Upper lobe of right lung (tissue), 1 donor: Measurements from ENCODE around the gene CERS6. TPM values are rescaled to one million over a fixed set of nuclear protein-coding genes. Genes with fewer than 3 reads are reported as not detected.

Experiments used
- ATAC-seq: fragments of 200-7000 bp; cut with Tn5 transposase; one replicate; pipeline ENCODE4 v1.9.1; 2020; ENCODE audit warnings: mild to moderate bottlenecking, moderate library complexity
- DNase-seq: peaks from one replicate; pipeline ENCODE4 v3.0.0-alpha.2; 2020
- H3K27ac ChIP-seq: fragments of 200-600 bp; one replicate; pipeline ENCODE4 v1.8.0; 2022
- H3K27me3 ChIP-seq: fragments of 200-600 bp; one replicate; pipeline ENCODE4 v1.8.0; 2022; ENCODE audit warnings: mild to moderate bottlenecking
- H3K36me3 ChIP-seq: fragments of 200-600 bp; one replicate; pipeline ENCODE4 v1.8.0; 2022
- H3K4me1 ChIP-seq: fragments of 200-600 bp; one replicate; pipeline ENCODE4 v1.8.0; 2022
- H3K4me3 ChIP-seq: fragments of 200-600 bp; one replicate; pipeline ENCODE4 v1.8.0; 2022; ENCODE audit warnings: mild to moderate bottlenecking
- H3K9me3 ChIP-seq: fragments of 200-600 bp; one replicate; pipeline ENCODE4 v1.8.0; 2022
- intact Hi-C: fragments of 100-400 bp; cut with DNase I; formaldehyde crosslinking; loops from one replicate; pipeline ENCODE4 v1.11.0; 2022
- total RNA-seq: library from RNA; stranded (reverse); fragmentation: NEBNext Ultra II Directional; extraction: Animal tissue kit (Norgen Biotek cat#: 25700); gene quantifications from one replicate; pipeline ENCODE4 v1.2.1, GENCODE V29; 2021
- TF ChIP-seq, protein P1 (sequence below): fragments of 200-600 bp; IDR thresholded peaks from one replicate; pipeline ENCODE4 v1.8.0; 2022; ENCODE audit warnings: antibody characterized with exemption
- donor health status: DM: no; HTN: yes; CAD: no; lungs with severe emphysema.

The CERS6 gene
- total RNA-seq, 1 donor from 2014 or later: 17.8 TPM

DNA sequence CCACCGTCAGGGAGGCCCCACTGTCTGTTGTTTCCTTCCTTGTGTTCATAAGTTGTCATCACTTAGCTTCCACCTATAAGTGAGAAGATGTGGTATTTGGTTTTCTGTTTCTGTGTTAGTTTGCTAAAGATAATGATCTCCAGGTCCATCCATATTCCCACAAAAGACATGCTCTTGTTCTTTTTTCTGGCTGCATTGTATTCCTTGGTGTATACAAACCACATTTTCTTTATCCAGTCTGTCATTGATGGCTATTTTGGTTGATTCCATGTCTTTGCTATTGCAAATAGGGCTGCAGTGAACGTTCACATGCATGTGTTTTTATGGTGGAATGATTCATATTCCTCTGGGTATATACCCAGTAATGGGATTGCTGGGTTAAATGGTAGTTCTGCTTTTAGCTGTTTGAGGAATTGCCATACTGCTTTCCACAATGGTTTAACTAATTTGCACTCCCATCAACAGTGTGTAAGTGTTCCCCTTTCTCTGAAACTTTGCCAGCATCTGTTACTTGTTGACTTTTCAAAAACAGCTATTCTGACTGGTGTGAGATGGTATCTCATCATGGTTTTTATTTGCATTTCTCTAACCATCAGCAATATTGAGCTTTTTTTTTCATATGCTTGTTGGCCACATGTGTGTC lies 189.7 kb downstream of the CERS6 start:
- Histone ChIP-seq H3K4me3 (no peak overlapping the region), H3K27me3 (no peaks in the 10 kb centered on the region), H3K4me1 (peaks cover 3% of the 10 kb centered on the region), H3K36me3 (no peaks in the 10 kb centered on the region), H3K9me3 (no peaks in the 10 kb centered on the region), H3K27ac (no peak overlapping the region)
- intact Hi-C loops: no loop called here
- TF ChIP-seq, protein P1, sequence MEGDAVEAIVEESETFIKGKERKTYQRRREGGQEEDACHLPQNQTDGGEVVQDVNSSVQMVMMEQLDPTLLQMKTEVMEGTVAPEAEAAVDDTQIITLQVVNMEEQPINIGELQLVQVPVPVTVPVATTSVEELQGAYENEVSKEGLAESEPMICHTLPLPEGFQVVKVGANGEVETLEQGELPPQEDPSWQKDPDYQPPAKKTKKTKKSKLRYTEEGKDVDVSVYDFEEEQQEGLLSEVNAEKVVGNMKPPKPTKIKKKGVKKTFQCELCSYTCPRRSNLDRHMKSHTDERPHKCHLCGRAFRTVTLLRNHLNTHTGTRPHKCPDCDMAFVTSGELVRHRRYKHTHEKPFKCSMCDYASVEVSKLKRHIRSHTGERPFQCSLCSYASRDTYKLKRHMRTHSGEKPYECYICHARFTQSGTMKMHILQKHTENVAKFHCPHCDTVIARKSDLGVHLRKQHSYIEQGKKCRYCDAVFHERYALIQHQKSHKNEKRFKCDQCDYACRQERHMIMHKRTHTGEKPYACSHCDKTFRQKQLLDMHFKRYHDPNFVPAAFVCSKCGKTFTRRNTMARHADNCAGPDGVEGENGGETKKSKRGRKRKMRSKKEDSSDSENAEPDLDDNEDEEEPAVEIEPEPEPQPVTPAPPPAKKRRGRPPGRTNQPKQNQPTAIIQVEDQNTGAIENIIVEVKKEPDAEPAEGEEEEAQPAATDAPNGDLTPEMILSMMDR: no peak
- ATAC-seq (no peak), DNase-seq (no peak)

DNA sequence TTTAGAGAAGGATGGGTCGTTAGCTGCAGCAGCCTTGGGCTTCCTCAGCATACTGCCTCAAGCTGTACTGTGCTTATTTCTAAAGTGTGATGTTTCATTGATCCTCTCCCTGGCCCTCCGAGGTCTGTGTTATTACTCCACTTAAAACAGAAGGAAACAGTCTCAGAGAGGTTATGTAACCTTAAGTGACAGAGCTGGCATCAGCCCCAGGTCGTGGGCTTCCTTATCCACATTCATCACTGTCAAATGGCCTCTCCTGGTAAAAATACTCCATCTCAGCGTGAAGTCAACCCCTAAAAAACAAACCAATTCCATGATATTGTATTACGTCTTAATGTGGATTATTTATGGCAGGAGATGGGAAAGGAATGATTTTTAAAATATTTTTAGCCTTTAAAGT lies 193.0 kb downstream of the CERS6 start:
- H3K36me3 ChIP-seq: no peaks in the 10 kb centered on the region
- peak; percentile 75 for ATAC-seq
- no peak overlapping the region for H3K27ac ChIP-seq
- H3K4me1 ChIP-seq: peaks cover 3% of the 10 kb centered on the region
- TF ChIP-seq, protein P1: no peak
- DNase-seq: no peak
- no peak overlapping the region for H3K4me3 ChIP-seq
- no peaks in the 10 kb centered on the region for H3K9me3 ChIP-seq
- intact Hi-C loops: no loop called here
- no peaks in the 10 kb centered on the region for H3K27me3 ChIP-seq

GRCh38 chr2:168649562-168649961 lies 193.5 kb downstream of the CERS6 start:
- Histone ChIP-seq H3K36me3 (no peaks in the 10 kb centered on the region), H3K9me3 (no peaks in the 10 kb centered on the region), H3K4me1 (peaks cover 3% of the 10 kb centered on the region), H3K27ac (no peak overlapping the region), H3K4me3 (no peak overlapping the region), H3K27me3 (no peaks in the 10 kb centered on the region)
- intact Hi-C loops: no loop called here
- TF ChIP-seq, protein P1: no peak
- DNase-seq (no peak), ATAC-seq (no peak)

DNA sequence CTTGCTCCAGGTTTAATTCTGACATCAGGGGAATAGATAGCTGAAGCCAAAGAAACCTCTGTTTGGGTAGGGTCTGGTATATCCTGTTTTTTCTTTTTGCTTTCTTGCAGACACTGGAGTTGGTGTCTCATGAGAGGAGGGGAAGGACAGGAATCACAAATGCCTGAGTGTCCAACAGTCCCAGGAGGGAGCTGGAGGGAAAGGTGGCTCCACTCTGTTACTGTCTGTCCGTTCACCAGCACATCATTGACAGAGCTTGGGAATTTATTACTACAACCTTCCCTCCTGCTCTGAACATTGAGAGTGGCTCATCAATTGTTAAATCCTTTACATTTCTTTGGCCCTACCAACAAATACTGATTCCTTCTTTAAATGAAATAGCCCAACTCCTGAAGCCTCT lies 194.1 kb downstream of the CERS6 start:
- H3K9me3 ChIP-seq: no peaks in the 10 kb centered on the region
- H3K27ac ChIP-seq: no peak overlapping the region
- H3K4me3 ChIP-seq: no peak overlapping the region
- ATAC-seq (no peak), DNase-seq (no peak)
- H3K4me1 ChIP-seq: peaks cover 3% of the 10 kb centered on the region
- H3K27me3 ChIP-seq: no peaks in the 10 kb centered on the region
- H3K36me3 ChIP-seq: no peaks in the 10 kb centered on the region
- TF ChIP-seq, protein P1: no peak
- intact Hi-C loops: no loop called here

DNA sequence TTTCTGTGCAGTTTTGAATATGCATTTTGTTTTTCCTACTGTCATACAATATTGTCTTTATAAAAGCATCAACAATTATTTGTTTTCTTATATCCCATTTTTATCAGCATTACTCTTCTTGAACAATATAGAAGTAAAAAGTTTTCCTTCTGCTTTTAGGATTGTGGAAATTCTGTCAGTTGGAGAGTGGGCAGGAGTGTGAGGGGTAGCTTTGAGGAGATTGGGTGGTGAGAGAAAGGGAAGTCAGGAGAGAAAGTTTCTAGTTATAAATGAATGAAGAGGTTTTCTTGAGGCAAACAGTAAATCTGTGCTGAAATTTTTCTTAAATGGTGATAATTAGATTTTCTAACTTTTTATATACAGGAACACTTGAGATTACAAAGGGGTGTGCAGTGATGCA lies 194.7 kb downstream of the CERS6 start:
- H3K27me3 ChIP-seq: no peaks in the 10 kb centered on the region
- no peaks in the 10 kb centered on the region for H3K36me3 ChIP-seq
- TF ChIP-seq, protein P1: no peak
- H3K4me3 ChIP-seq: no peak overlapping the region
- H3K27ac ChIP-seq: no peak overlapping the region
- DNase-seq (no peak), ATAC-seq (no peak)
- intact Hi-C loops: no loop called here
- no peaks in the 10 kb centered on the region for H3K9me3 ChIP-seq
- H3K4me1 ChIP-seq: peaks cover 3% of the 10 kb centered on the region
